GM21717 (cell line): ENCODE measurements around the gene MMAB.

ENCODE experiments used
- ATAC-seq: cut with Tn5 transposase; IDR thresholded peaks from one replicate; pipeline ENCODE4 v1.9.1; 2021; ENCODE audit warnings: mild to moderate bottlenecking, moderate library complexity; ENCODE audit not compliant: unreplicated experiment

The MMAB gene

GRCh38 chr12:109542014-109542413 is 31.3 kb downstream of the MMAB start:
- ATAC-seq = no peak

GRCh38 chr12:109541413-109541726 is 31.9 kb downstream of the MMAB start:
- ATAC-seq = no peak

- ATAC-seq = no peak
These were observed 32.5 kb downstream of the MMAB start for GRCh38 chr12:109540526-109541412.

GRCh38 chr12:109539508-109539907 is 33.8 kb downstream of the MMAB start:
- no peak for ATAC-seq

GRCh38 chr12:109538191-109538863 is 35.0 kb downstream of the MMAB start:
- no peak for ATAC-seq

GRCh38 chr12:109537136-109537535 is 36.2 kb downstream of the MMAB start:
- ATAC-seq = no peak

- ATAC-seq = no peak
These were observed 37.4 kb downstream of the MMAB start for GRCh38 chr12:109535863-109536250.

- ATAC-seq = no peak
These were observed 38.0 kb downstream of the MMAB start for GRCh38 chr12:109535231-109535862.

GRCh38 chr12:109534456-109534855 is 38.8 kb downstream of the MMAB start:
- no peak for ATAC-seq

GRCh38 chr12:109533487-109533740 is 39.9 kb downstream of the MMAB start:
- no peak for ATAC-seq

- no peak for ATAC-seq
These were observed 40.4 kb downstream of the MMAB start for GRCh38 chr12:109532721-109533486.

GRCh38 chr12:109531411-109531810 is 41.9 kb downstream of the MMAB start:
- ATAC-seq = no peak

- no peak for ATAC-seq
These were observed 43.3 kb downstream of the MMAB start for GRCh38 chr12:109529691-109530640.

GRCh38 chr12:109527489-109528123 is 45.7 kb downstream of the MMAB start:
- ATAC-seq = no peak

- ATAC-seq = no peak
These were observed 48.1 kb downstream of the MMAB start for GRCh38 chr12:109525279-109525585.

GRCh38 chr12:109524466-109525278 is 48.6 kb downstream of the MMAB start:
- no peak for ATAC-seq

- no peak for ATAC-seq
These were observed 49.8 kb downstream of the MMAB start for GRCh38 chr12:109523504-109523903.

- ATAC-seq = no peak
These were observed 50.2 kb downstream of the MMAB start for GRCh38 chr12:109523071-109523470.

GRCh38 chr12:109521831-109522230 is 51.5 kb downstream of the MMAB start:
- ATAC-seq = no peak
